HG02840 (cell line): ENCODE data around the gene DLG5.
"Not testable (repeated sequence)": the region's sequence is repeated elsewhere in the genome, so short reads cannot be mapped to it uniquely, and the experiment has no call there.

Source experiments
- ATAC-seq: cut with Tn5 transposase; IDR thresholded peaks from one replicate; pipeline ENCODE4 v1.9.1; 2021; ENCODE audit warnings: mild to moderate bottlenecking, moderate library complexity, moderate number of reproducible peaks; ENCODE audit not compliant: unreplicated experiment, low FRiP score

DLG5 gene

DNA sequence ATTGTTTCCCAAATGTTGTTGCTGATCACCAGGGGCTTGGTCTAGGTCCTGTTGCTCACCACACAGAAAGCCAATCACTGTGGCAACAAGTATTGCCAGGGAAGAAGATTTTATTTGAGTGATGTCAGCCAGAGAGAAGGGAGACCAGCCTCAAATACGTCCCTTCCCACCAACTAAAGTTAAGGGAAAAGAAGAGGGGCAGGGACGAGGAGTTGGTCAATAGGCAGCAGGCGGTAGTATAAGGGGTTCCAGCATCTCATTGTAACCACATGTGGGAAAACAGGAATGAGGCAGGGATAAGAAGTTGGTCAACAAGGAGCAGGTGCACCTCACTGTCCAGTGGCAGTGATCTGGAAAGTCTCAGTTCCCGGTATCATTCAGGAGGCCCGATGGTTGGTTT is 150.1 kb downstream of the DLG5 start:
- ATAC-seq: no peak

- ATAC-seq: no peak
These were observed 151.6 kb downstream of the DLG5 start for GRCh38 chr10:77774940-77775391.

GRCh38 chr10:77773631-77774426 is 152.7 kb downstream of the DLG5 start:
- no peak for ATAC-seq

DNA sequence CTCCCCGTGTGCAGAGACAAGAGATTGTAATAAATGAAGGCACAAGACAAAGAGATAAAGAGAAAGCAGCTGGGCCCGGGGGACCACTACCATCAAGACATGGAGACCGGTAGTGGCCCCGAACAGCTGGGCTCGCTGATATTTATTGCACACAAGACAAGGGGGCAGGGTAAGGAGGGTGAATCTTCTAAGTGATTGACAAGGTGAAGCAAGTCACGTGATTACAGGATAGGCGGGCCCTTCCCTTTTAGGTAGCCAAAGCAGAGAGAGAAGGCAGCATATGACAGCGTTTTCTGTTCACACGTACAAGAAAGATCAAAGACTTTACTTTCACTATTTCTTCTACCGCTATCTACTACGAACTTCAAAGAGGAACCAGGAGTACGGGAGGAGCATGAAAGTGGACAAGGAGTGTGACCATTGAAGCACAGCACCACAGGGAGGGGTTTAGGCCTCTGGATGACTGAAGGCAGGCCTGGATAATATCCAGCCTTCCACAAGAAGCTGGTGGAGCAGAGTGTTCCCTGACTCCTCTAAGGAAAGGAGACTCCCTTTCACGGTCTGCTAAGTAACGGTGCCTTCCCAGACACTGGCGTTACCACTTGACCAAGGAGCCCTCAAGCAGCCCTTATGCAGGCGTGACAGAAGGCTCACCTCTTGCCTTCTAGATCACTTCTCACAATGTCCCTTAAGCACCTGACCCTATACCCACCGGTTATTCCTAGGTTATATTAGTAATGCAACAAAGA is 153.5 kb downstream of the DLG5 start:
- not testable (repeated sequence) for ATAC-seq

DNA sequence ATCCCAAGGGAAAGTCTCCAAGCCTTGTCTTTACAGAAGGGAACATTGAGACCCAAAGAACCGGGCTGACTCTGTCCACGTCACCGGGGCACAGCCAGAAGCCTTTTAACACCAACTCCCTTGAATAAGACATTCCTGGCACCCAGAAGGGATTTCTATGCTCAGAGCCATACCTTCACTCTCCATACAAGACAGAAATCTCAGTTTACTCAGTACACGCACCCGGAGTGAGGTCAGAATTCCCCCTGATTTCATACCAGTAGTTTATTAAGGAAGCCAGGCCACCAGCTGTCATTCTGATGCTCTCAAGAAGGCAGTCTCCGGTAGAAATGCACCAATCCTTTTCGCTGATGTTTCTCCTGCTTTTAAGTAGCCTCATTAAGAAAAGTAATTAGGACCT is 154.7 kb downstream of the DLG5 start:
- ATAC-seq: no peak

DNA sequence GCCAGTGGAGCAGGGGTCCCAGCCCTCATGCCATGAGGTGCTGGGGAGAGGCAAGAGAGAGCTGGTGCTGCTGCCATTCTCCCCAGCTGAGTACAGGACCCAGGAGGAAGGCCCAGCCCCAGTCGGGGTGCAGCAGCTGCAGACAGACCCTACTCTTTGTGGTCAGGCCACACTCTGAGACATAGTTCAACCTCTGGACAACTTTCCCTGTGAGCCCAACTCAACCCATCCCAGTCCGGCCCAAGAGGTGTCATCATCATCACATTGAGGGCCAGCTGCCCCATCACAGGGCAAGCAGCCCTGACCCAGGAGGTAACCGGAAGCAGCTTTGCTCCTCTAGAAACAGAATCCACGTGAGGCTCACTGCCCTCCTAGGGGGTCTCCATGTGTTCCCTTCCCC is 155.1 kb downstream of the DLG5 start:
- no peak for ATAC-seq

GRCh38 chr10:77770868-77771175 is 155.7 kb downstream of the DLG5 start:
- ATAC-seq: no peak

GRCh38 chr10:77770081-77770867 is 156.3 kb downstream of the DLG5 start:
- ATAC-seq: no peak

DNA sequence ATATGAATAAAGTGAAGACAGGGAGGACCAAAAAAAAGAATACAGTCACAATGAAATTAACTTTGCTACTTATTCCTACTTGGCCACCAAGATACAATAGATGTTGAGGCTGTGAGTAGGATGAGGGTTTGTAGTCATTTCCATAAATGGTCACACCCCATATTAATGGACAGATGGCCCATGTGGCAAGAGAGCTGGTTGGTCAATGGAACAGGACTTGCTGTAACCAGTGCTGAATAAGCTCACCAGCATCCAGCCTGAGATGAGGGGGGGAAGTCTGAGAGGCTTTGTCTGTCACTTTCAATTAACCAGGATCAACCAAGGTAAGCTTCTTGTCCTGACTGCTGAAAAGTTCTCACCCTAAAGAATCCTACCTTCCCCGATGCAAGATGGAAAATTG is 158.5 kb downstream of the DLG5 start:
- ATAC-seq: no peak

- no peak for ATAC-seq
These were observed 162.8 kb downstream of the DLG5 start for GRCh38 chr10:77763453-77764430.

- not testable (repeated sequence) for ATAC-seq
These were observed 168.1 kb downstream of the DLG5 start for GRCh38 chr10:77758406-77758805.

DNA sequence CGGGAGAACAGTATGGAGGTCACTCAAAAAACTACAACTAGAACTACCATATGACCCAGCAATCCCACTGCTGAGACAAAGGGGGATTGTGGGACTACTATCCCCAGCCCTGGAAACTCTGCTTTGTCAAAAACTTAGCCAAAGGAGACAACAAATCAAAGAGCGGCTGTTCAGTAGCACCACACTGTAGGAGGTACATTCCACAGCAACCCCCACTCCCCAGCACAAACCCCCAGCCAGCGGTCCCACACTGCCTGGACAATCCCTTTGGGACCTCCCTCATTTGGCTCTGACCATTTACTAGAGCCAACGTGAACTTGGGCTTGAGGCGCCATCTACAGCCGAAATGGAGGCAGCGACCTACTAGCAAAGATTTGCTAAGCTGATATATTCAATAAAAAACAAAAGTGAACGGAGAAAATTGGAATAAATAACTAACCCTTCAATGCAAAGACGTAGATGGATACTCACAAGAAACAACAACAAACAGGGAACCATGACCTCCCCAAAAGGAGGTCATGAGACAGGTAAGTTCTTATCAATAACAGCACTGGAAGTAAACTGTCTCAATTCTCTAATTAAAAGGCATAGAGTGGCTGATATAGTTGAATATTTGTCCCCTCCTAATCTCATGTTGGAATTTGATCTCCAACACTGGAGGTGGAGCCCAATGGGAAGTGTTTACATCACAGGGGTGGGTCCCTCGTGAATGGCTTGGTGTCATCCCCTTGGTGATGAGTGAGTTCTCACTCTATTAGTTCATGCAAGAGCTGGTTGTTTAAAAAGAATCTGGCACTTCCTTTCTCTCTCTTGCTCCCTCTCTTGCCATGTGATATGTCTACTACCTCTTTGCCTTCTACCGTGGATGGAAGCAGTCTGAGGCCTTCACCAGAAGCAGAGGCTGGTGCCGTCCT is 170.0 kb downstream of the DLG5 start:
- no peak for ATAC-seq

DNA sequence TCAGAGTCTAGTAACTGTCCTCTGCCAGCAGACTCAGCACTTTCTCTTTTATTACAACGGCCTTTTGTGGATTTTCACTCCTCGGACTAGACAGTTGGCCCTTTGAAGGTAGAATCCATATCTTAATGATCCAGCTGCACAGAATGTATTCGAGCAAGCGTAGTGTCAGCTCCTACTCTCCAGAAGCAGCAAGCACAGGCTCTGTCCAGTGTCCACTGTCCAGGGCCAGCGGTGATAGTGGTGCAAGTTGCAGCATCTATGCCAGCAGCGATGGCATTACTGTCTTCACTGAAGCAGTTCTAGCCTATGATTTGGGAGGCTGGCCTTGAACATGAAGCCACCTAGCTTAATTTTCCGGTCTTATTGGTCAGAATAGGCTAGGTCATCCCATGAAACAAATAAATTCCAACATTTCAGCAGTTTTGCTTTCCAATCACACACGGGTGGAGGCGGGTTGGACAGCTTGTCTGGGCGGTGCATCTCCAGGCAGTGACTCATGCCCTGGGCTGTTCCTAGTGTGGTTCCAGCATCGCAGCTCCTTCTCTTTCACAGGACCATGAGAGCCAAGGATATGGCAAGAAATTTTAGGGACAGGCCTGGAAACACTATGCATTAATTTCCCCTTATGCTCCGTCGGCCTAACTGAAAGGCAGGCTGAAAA is 180.4 kb downstream of the DLG5 start:
- ATAC-seq: no peak

- no peak for ATAC-seq
These were observed 182.3 kb downstream of the DLG5 start for GRCh38 chr10:77744245-77744644.

DNA sequence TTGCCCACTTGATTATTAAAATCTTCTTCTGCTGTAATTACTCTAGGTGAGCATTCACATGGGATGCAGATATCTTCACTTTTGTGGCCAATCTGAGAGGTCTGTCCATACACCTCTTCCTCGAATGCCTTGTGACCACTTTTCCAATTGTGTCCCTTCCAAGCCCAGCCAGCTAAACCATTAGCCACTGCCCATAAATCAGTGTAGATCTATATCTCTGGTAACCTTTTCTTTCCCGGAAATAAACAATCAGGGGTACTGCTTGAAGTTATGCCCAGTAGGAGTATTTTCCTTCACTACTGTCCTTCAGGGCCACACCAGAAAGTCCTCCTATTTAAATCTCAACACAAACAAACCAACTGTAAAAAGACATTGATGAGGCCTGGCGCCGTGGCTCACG is 184.4 kb downstream of the DLG5 start:
- ATAC-seq: no peak

DNA sequence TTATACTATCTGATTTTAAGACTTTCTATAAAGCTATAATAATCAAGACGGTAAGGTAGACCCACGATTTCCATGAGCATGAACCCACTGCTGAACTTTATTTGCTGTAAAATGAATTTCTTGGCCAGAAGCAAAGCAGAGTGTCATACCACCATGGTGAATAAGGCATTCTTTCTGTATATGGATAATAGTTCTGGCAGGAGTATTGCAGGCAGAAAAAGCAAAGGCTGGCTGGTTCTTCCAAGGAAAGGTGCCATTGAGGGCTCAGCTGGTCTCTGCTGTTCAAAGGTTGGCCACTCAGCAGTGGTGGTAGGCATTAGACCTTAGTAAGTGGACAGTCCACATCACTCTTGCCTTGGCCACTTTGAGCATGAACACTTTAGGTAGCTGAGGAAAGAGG is 184.8 kb downstream of the DLG5 start:
- no peak for ATAC-seq
